DND-41 (cell line): ENCODE data around the gene RAB40A.

Experiments used
- EZH2 ChIP-seq: IDR thresholded peaks from 3 replicates; pipeline ENCODE4 v1.6.1; 2012; ENCODE audit warnings: borderline replicate concordance, low read depth, mild to moderate bottlenecking, moderate library complexity, low read length, inconsistent platforms; ENCODE audit not compliant: severe bottlenecking
- TF ChIP-seq, protein P1 (sequence below): IDR thresholded peaks from 2 replicates; pipeline ENCODE4 v1.5.1; 2012; ENCODE audit warnings: borderline replicate concordance, low read length, moderate library complexity, mild to moderate bottlenecking; ENCODE audit not compliant: poor library complexity, severe bottlenecking; ENCODE audit errors: extremely low read depth

GRCh38 chrX:103540145-103540544 is 20.9 kb upstream of the RAB40A start:
- TF ChIP-seq, protein P1, sequence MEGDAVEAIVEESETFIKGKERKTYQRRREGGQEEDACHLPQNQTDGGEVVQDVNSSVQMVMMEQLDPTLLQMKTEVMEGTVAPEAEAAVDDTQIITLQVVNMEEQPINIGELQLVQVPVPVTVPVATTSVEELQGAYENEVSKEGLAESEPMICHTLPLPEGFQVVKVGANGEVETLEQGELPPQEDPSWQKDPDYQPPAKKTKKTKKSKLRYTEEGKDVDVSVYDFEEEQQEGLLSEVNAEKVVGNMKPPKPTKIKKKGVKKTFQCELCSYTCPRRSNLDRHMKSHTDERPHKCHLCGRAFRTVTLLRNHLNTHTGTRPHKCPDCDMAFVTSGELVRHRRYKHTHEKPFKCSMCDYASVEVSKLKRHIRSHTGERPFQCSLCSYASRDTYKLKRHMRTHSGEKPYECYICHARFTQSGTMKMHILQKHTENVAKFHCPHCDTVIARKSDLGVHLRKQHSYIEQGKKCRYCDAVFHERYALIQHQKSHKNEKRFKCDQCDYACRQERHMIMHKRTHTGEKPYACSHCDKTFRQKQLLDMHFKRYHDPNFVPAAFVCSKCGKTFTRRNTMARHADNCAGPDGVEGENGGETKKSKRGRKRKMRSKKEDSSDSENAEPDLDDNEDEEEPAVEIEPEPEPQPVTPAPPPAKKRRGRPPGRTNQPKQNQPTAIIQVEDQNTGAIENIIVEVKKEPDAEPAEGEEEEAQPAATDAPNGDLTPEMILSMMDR, result no peak
- no peak for TF ChIP-seq EZH2
